Adrenal gland (tissue), 12 donors: ENCODE results near the gene C1orf105. TPM values are rescaled to one million over a fixed set of nuclear protein-coding genes. Genes with fewer than 3 reads are reported as not detected.

Source experiments
- DNase-seq, 7 donors: peaks; one replicate each; pipeline ENCODE4 v3.0.0-alpha.2; 2019 to 2020
- H3K27ac ChIP-seq, 5 donors: fragments of 200-600 bp; sonication (generic) in 4 of 5; 1 replicate in 3 of 5; 2 replicates in 2 of 5; pipeline versions ENCODE4 v1.5.1 to v1.8.0; 2016 to 2020; ENCODE audit warnings: mild to moderate bottlenecking in 1 of 5
- H3K27me3 ChIP-seq: fragments of 200-600 bp; 2 replicates; pipeline ENCODE4 v1.8.0; 2021
- H3K36me3 ChIP-seq, 2 donors: fragments of 200-600 bp; replicated peaks in 1 of 2; 1 replicate in 1 of 2; 2 replicates in 1 of 2; pipeline versions ENCODE4 v1.5.1 to v1.8.0; 2018 to 2022
- H3K4me1 ChIP-seq, 2 donors: fragments of 200-600 bp; replicated peaks in 1 of 2; 1 replicate in 1 of 2; 2 replicates in 1 of 2; pipeline versions ENCODE4 v1.5.1 to v1.8.0; 2018 to 2021
- H3K4me3 ChIP-seq, 4 donors: fragments of 200-600 bp; sonication (generic) in 3 of 4; one replicate each; pipeline ENCODE4 v1.5.1; 2016 to 2018
- H3K9me3 ChIP-seq, 3 donors: fragments of 200-600 bp; sonication (generic) in 1 of 3; replicated peaks in 1 of 3; 1 replicate in 2 of 3; 2 replicates in 1 of 3; pipeline versions ENCODE4 v1.5.1 to v1.8.0; 2016 to 2021
- POLR2A ChIP-seq, 2 donors: fragments of 450-650 bp; IDR thresholded peaks; one replicate each; pipeline ENCODE4 v1.6.1; 2017; ENCODE audit warnings: antibody characterized with exemption in 2 of 2, mild to moderate bottlenecking in 2 of 2, moderate library complexity in 1 of 2
- WGBS, 4 donors: extraction: QIAGEN DNeasy Blood & Tissue Kit in 2 of 4; methylation state at CpG; one replicate each; pipeline versions ENCODE4 v1.1.5 to v1.1.7; 2013 to 2017; 5-methylcytosine and 5-hydroxymethylcytosine counted together
- intact Hi-C, 2 donors: fragments of 100-400 bp; cut with DNase I; formaldehyde crosslinking; loops; one replicate each; pipeline versions ENCODE4 v1.14.1 to v1.15.0; 2022 to 2023
- polyA plus RNA-seq, 3 donors: library from polyadenylated mRNA; stranded (reverse); fragments of 200-250 nt in 2 of 3; fragments of 350-450 nt in 1 of 3; fragmentation: Illumina TruSeq in 1 of 3; extraction: RNeasy Lipid Tissue Mini Kit (QIAGEN cat#74804) in 1 of 3; gene quantifications; one replicate each; pipeline ENCODE4 v1.2.3, GENCODE V29; 2013 to 2014
- total RNA-seq, 9 donors: library from RNA; depleted of rRNA in 4 of 9; stranded (reverse); fragments of >200 nt in 4 of 9; fragments of 120-200 nt in 1 of 9; fragmentation: NEBNext Ultra II Directional in 1 of 9; extraction: Animal tissue kit (Norgen Biotek cat#: 25700) in 1 of 9; gene quantifications; one replicate each; pipeline versions ENCODE4 v1.1.0 to v1.2.4, GENCODE V29; 2013 to 2023
- TF ChIP-seq, protein P1 (sequence below), 6 experiments: fragments of 450-650 bp in 4 of 6; fragments of 200-600 bp in 2 of 6; sonication (generic) in 1 of 6; IDR thresholded peaks; 1 replicate in 5 of 6; 2 replicates in 1 of 6; pipeline versions ENCODE4 v1.5.1 to v1.8.0; 2016 to 2021; ENCODE audit warnings: antibody characterized with exemption in 6 of 6, mild to moderate bottlenecking in 2 of 6, moderate library complexity in 1 of 6
- donor health status: healthy with polysubstance abuse.
- donor health status: Bipolar disorder and iron deficiency.
- donor health status: DM: yes; HTN: yes; CAD: no.
- donor health status: DM: no; HTN: no; CAD: no.
- donor health status: DM: no; HTN: no; CAD: no.
- donor health status: DM: yes; HTN: yes; CAD: no.

The C1orf105 gene
- total and polyA plus RNA-seq, 12 donors, result 0.37 to 0.80 (median 0.39) TPM; not detected in 9

- H3K27ac ChIP-seq, result no peak overlapping the region
- DNase-seq, result no peak
- H3K27me3 ChIP-seq, result no peaks in the 10 kb centered on the region
- WGBS, 4 donors, result 68 to 100% (median 88%) methylated on average over 1 of the region's 1 CpG
- peaks cover 0 to 7% of the 10 kb centered on the region in 2 donors for H3K4me1 ChIP-seq
- H3K36me3 ChIP-seq, result no peaks in the 10 kb centered on the region
- intact Hi-C loops, result no loop called here
- TF ChIP-seq, protein P1, sequence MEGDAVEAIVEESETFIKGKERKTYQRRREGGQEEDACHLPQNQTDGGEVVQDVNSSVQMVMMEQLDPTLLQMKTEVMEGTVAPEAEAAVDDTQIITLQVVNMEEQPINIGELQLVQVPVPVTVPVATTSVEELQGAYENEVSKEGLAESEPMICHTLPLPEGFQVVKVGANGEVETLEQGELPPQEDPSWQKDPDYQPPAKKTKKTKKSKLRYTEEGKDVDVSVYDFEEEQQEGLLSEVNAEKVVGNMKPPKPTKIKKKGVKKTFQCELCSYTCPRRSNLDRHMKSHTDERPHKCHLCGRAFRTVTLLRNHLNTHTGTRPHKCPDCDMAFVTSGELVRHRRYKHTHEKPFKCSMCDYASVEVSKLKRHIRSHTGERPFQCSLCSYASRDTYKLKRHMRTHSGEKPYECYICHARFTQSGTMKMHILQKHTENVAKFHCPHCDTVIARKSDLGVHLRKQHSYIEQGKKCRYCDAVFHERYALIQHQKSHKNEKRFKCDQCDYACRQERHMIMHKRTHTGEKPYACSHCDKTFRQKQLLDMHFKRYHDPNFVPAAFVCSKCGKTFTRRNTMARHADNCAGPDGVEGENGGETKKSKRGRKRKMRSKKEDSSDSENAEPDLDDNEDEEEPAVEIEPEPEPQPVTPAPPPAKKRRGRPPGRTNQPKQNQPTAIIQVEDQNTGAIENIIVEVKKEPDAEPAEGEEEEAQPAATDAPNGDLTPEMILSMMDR (IDR thresholded peaks at IDR 0.05), result no peak
- no peak for TF ChIP-seq POLR2A (IDR thresholded peaks at IDR 0.05)
- no peaks in the 10 kb centered on the region for H3K9me3 ChIP-seq
- no peak overlapping the region for H3K4me3 ChIP-seq
These were observed 38.1 kb upstream of the C1orf105 start for GRCh38 chr1:172382406-172382805.

GRCh38 chr1:172382990-172383389 lies 37.5 kb upstream of the C1orf105 start:
- no peak for DNase-seq
- Histone ChIP-seq H3K9me3 (no peaks in the 10 kb centered on the region), H3K4me1 (peaks cover 0 to 7% of the 10 kb centered on the region in 2 donors), H3K27ac (no peak overlapping the region), H3K36me3 (no peaks in the 10 kb centered on the region), H3K4me3 (no peak overlapping the region), H3K27me3 (no peaks in the 10 kb centered on the region)
- 81 to 89% (median 83%) methylated on average over 4 of the region's 4 CpGs for WGBS, 4 donors
- intact Hi-C loops, result no loop called here
- TF ChIP-seq, protein P1 (IDR thresholded peaks at IDR 0.05), result no peak
- TF ChIP-seq POLR2A (IDR thresholded peaks at IDR 0.05), result no peak

GRCh38 chr1:172383536-172383935 lies 36.9 kb upstream of the C1orf105 start:
- intact Hi-C loops, result no loop called here
- Histone ChIP-seq H3K4me3 (no peak overlapping the region), H3K27ac (no peak overlapping the region), H3K9me3 (no peaks in the 10 kb centered on the region), H3K27me3 (no peaks in the 10 kb centered on the region), H3K4me1 (peaks cover 0 to 7% of the 10 kb centered on the region in 2 donors), H3K36me3 (no peaks in the 10 kb centered on the region)
- TF ChIP-seq, protein P1 (IDR thresholded peaks at IDR 0.05), result no peak
- no peak for TF ChIP-seq POLR2A (IDR thresholded peaks at IDR 0.05)
- 53 to 64% (median 60%) methylated on average over 3 of the region's 3 CpGs for WGBS, 4 donors
- no peak for DNase-seq

- no peak for DNase-seq
- H3K27me3 ChIP-seq, result no peaks in the 10 kb centered on the region
- no peak overlapping the region for H3K4me3 ChIP-seq
- H3K9me3 ChIP-seq, result no peaks in the 10 kb centered on the region
- WGBS, 4 donors, result 93 to 100% (median 98%) methylated on average over 1 of the region's 1 CpG
- H3K36me3 ChIP-seq, result no peaks in the 10 kb centered on the region
- H3K4me1 ChIP-seq, result peaks cover 0 to 7% of the 10 kb centered on the region in 2 donors
- TF ChIP-seq POLR2A (IDR thresholded peaks at IDR 0.05), result no peak
- TF ChIP-seq, protein P1 (IDR thresholded peaks at IDR 0.05), result no peak
- intact Hi-C loops, result no loop called here
- H3K27ac ChIP-seq, result no peak overlapping the region
These were observed 35.8 kb upstream of the C1orf105 start for GRCh38 chr1:172384656-172385055.
